ENCODE data around the gene GRM4. TPM values are rescaled to one million over a fixed set of nuclear protein-coding genes. Genes with fewer than 3 reads are reported as not detected.

GRM4 gene
- total RNA-seq, 1 experiment from 2014 or later, result not detected

GRCh38 chr6:34132486-34133185 is 13.3 kb downstream of the GRM4 start:
- Histone ChIP-seq H3K79me2 (ENCODE audit: low read length) (no peaks in the 10 kb centered on the region), H3K27me3 (ENCODE audit: low read length) (peaks cover 10% of the 10 kb centered on the region; the same call in 1 of the 2 replicates), H3K9me3 (ENCODE audit: low read length) (no peaks in the 10 kb centered on the region), H3K36me3 (ENCODE audit: low read depth, low read length) (no peaks in the 10 kb centered on the region), H3K4me3 (ENCODE audit: low read length) (no peak overlapping the region), H2AFZ (ENCODE audit: low read length) (no peak overlapping the region), H3K27ac (ENCODE audit: low read length) (no peak overlapping the region), H4K20me1 (ENCODE audit: low read length) (no peaks in the 10 kb centered on the region), H3K4me2 (ENCODE audit: low read length) (no peak overlapping the region), H3K9ac (ENCODE audit: low read length) (no peak overlapping the region), H3F3A (ENCODE audit: low read length, unreplicated experiment) (no peaks in the 10 kb centered on the region), H3K4me1 (ENCODE audit: insufficient read depth, low read length) (no peaks in the 10 kb centered on the region), H3K9me2 (replicated peaks; ENCODE audit: low read length) (no peaks in the 10 kb centered on the region)
- DNase-seq (peak; percentile 58), ATAC-seq (peak; percentile 58; the same call in 1 of the 2 replicates)
- no peak for TF ChIP-seq EZH2phosphoT487 (IDR thresholded peaks at IDR 0.05; ENCODE audit: borderline replicate concordance, low read length)
- TF ChIP-seq EZH2 (IDR thresholded peaks at IDR 0.05; ENCODE audit: low read length, unreplicated experiment), result no peak
- no peak for TF ChIP-seq CTCF (conservative IDR thresholded peaks at IDR 0.05; ENCODE audit: low read depth, low read length)
- BruUV-seq (replicated peaks), result no TSS peak
- intact Hi-C loops (cut with micrococcal nuclease), result no loop called here
- POLR2A ChIA-PET (ENCODE audit: unreplicated experiment), result no interaction called here
- CTCF ChIA-PET, result no interaction called here

GRCh38 chr6:34131326-34132290 is 14.3 kb downstream of the GRM4 start:
- Histone ChIP-seq H3K9me2 (replicated peaks; ENCODE audit: low read length) (no peaks in the 10 kb centered on the region), H3K9me3 (ENCODE audit: low read length) (no peaks in the 10 kb centered on the region), H4K20me1 (ENCODE audit: low read length) (no peaks in the 10 kb centered on the region), H3K9ac (ENCODE audit: low read length) (no peak overlapping the region), H3K36me3 (ENCODE audit: low read depth, low read length) (no peaks in the 10 kb centered on the region), H3K4me1 (ENCODE audit: insufficient read depth, low read length) (no peaks in the 10 kb centered on the region), H3K79me2 (ENCODE audit: low read length) (no peaks in the 10 kb centered on the region), H3F3A (ENCODE audit: low read length, unreplicated experiment) (no peaks in the 10 kb centered on the region), H3K4me3 (ENCODE audit: low read length) (no peak overlapping the region), H3K4me2 (ENCODE audit: low read length) (no peak overlapping the region), H2AFZ (ENCODE audit: low read length) (no peak overlapping the region), H3K27me3 (ENCODE audit: low read length) (peaks cover 6% of the 10 kb centered on the region; the same call in 1 of the 2 replicates), H3K27ac (ENCODE audit: low read length) (no peak overlapping the region)
- intact Hi-C loops (cut with micrococcal nuclease), result no loop called here
- no peak for TF ChIP-seq EZH2phosphoT487 (IDR thresholded peaks at IDR 0.05; ENCODE audit: borderline replicate concordance, low read length)
- no peak for TF ChIP-seq EZH2 (IDR thresholded peaks at IDR 0.05; ENCODE audit: low read length, unreplicated experiment)
- no peak for TF ChIP-seq CTCF (conservative IDR thresholded peaks at IDR 0.05; ENCODE audit: low read depth, low read length)
- POLR2A ChIA-PET (ENCODE audit: unreplicated experiment), result interaction anchor here (0.8 kb wide), 1 partner anchor 882 kb away, joined by 3 read pairs; no protein-coding TSS in a partner anchor
- no peak for DNase-seq
- BruUV-seq (replicated peaks), result no TSS peak
- no peak for ATAC-seq
- CTCF ChIA-PET, result no interaction called here
